Neural cell (in vitro differentiated cells): Measurements from ENCODE around the gene MYL4. TPM values are rescaled to one million over a fixed set of nuclear protein-coding genes. Genes with fewer than 3 reads are reported as not detected.

ENCODE experiments used
- H2AFZ ChIP-seq: fragments of 200-600, 300-800 bp; sonication (generic), shearing (Covaris generic); 2 replicates; pipeline ENCODE4 v1.6.0; 2014; ENCODE audit warnings: low read depth, mild to moderate bottlenecking, antibody characterized with exemption, low read length, moderate library complexity
- H3F3A ChIP-seq: fragments of 200-600 bp; shearing (Covaris generic); 2 replicates; pipeline ENCODE4 v1.6.1; 2016; ENCODE audit warnings: mild to moderate bottlenecking, moderate library complexity, mixed read lengths, antibody characterized with exemption, low read length; ENCODE audit not compliant: insufficient read depth, poor library complexity, severe bottlenecking
- H3K27ac ChIP-seq: fragments of 200-600, 300-800 bp; sonication (generic), shearing (Covaris generic); 2 replicates; pipeline ENCODE4 v1.5.1; 2014; ENCODE audit warnings: mild to moderate bottlenecking, low read length, moderate library complexity
- H3K27me3 ChIP-seq: fragments of 300-800, 200-600 bp; sonication (generic), shearing (Covaris generic); 2 replicates; pipeline ENCODE4 v1.6.0; 2014; ENCODE audit warnings: mild to moderate bottlenecking, low read depth, low read length, moderate library complexity; ENCODE audit not compliant: insufficient read depth
- H3K36me3 ChIP-seq: fragments of 300-800, 200-600 bp; sonication (generic), shearing (Covaris generic); 2 replicates; pipeline ENCODE4 v1.5.1; 2014; ENCODE audit warnings: mild to moderate bottlenecking, antibody characterized with exemption, low read length, moderate library complexity; ENCODE audit not compliant: insufficient read depth
- H3K4me2 ChIP-seq: fragments of 300-800, 200-600 bp; sonication (generic), shearing (Covaris generic); 2 replicates; pipeline ENCODE4 v1.6.0; 2014; ENCODE audit warnings: mild to moderate bottlenecking, low read length
- H3K4me3 ChIP-seq: fragments of 300-800, 200-600 bp; sonication (generic), shearing (Covaris generic); 2 replicates; pipeline ENCODE4 v1.5.1; 2014; ENCODE audit warnings: mild to moderate bottlenecking, low read length, moderate library complexity
- H3K79me2 ChIP-seq: fragments of 200-600 bp; shearing (Covaris generic); replicated peaks from 2 replicates; pipeline ENCODE4 v1.6.0; 2014; ENCODE audit warnings: mild to moderate bottlenecking, low read length, moderate library complexity; ENCODE audit not compliant: insufficient read depth
- H3K9ac ChIP-seq: fragments of 300-800, 200-600 bp; sonication (generic), shearing (Covaris generic); 2 replicates; pipeline ENCODE4 v1.6.1; 2016; ENCODE audit warnings: mild to moderate bottlenecking, low read length, mixed read lengths
- H3K9me2 ChIP-seq: fragments of 200-600 bp; shearing (Covaris generic); 2 replicates; pipeline ENCODE4 v1.6.1; 2016; ENCODE audit warnings: mild to moderate bottlenecking, low read length, mixed read lengths; ENCODE audit not compliant: insufficient read depth
- H3K9me3 ChIP-seq: fragments of 200-600, 300-800 bp; sonication (generic), shearing (Covaris generic); 2 replicates; pipeline ENCODE4 v1.6.1; 2016; ENCODE audit warnings: mild to moderate bottlenecking, mixed run types, low read length, moderate library complexity, mixed read lengths
- H4K20me1 ChIP-seq: fragments of 200-600 bp; shearing (Covaris generic); 2 replicates; pipeline ENCODE4 v1.6.1; 2016; ENCODE audit warnings: mild to moderate bottlenecking, mixed run types; ENCODE audit not compliant: insufficient read depth
- CTCF ChIP-seq: fragments of 450-650 bp; IDR thresholded peaks from 2 replicates; pipeline ENCODE4 v1.5.1; 2014; ENCODE audit warnings: antibody characterized with exemption, mild to moderate bottlenecking, moderate library complexity; ENCODE audit not compliant: poor library complexity, severe bottlenecking
- EP300 ChIP-seq: fragments of 450-650 bp; conservative IDR thresholded peaks from 2 replicates; pipeline ENCODE4 v1.6.1; 2014; ENCODE audit warnings: antibody characterized with exemption, mild to moderate bottlenecking, moderate library complexity; ENCODE audit not compliant: poor library complexity, severe bottlenecking
- EZH2 ChIP-seq: fragments of 200-600, 300-800 bp; shearing (Covaris generic), sonication (generic); IDR thresholded peaks from 2 replicates; pipeline ENCODE4 v1.6.1; 2014; ENCODE audit warnings: antibody characterized with exemption, low read length, borderline replicate concordance, mild to moderate bottlenecking; ENCODE audit not compliant: insufficient read depth, poor library complexity, severe bottlenecking
- MXI1 ChIP-seq: fragments of 450-650 bp; conservative IDR thresholded peaks from 2 replicates; pipeline ENCODE4 v1.6.1; 2014; ENCODE audit warnings: antibody characterized with exemption, mild to moderate bottlenecking; ENCODE audit not compliant: poor library complexity, severe bottlenecking
- POLR2AphosphoS5 ChIP-seq: IDR thresholded peaks from 2 replicates; pipeline ENCODE4 v1.6.1; 2012
- RAD21 ChIP-seq: fragments of 450-650 bp; conservative IDR thresholded peaks from 2 replicates; pipeline ENCODE4 v1.6.1; 2014; ENCODE audit warnings: antibody characterized with exemption, mild to moderate bottlenecking, moderate library complexity
- REST ChIP-seq: IDR thresholded peaks from 2 replicates; pipeline ENCODE4 v1.6.1; 2012; ENCODE audit warnings: borderline replicate concordance
- SMC3 ChIP-seq: fragments of 450-650 bp; conservative IDR thresholded peaks from 2 replicates; pipeline ENCODE4 v1.6.1; 2014; ENCODE audit warnings: antibody characterized with exemption, mild to moderate bottlenecking, moderate library complexity; ENCODE audit not compliant: poor library complexity
- TAF1 ChIP-seq: IDR thresholded peaks from 2 replicates; pipeline ENCODE4 v1.6.1; 2012; ENCODE audit warnings: low read depth
- polyA plus RNA-seq: library from polyadenylated mRNA; depleted of rRNA; stranded (reverse); fragments of >200 nt; gene quantifications from 2 replicates; pipeline ENCODE4 v1.2.3, GENCODE V29; 2014

Gene MYL4
- polyA plus RNA-seq, 1 donor from 2014 or later, result not detected

GRCh38 chr17:47251421-47251940 lies 42.3 kb downstream of the MYL4 start:
- Histone ChIP-seq H3K9ac (no peak overlapping the region), H3K27me3 (peaks cover 34% of the 10 kb centered on the region), H3K4me3 (no peak overlapping the region), H3F3A (no peaks in the 10 kb centered on the region), H3K27ac (no peak overlapping the region), H2AFZ (no peak overlapping the region), H3K9me3 (no peaks in the 10 kb centered on the region), H3K4me2 (no peak overlapping the region), H4K20me1 (no peaks in the 10 kb centered on the region), H3K36me3 (no peaks in the 10 kb centered on the region), H3K79me2 (no peaks in the 10 kb centered on the region), H3K9me2 (no peaks in the 10 kb centered on the region)
- no peak for TF ChIP-seq POLR2AphosphoS5
- TF ChIP-seq RAD21, result no peak
- no peak for TF ChIP-seq EZH2
- no peak for TF ChIP-seq REST
- no peak for TF ChIP-seq MXI1
- TF ChIP-seq TAF1, result no peak
- no peak for TF ChIP-seq EP300
- no peak for TF ChIP-seq SMC3
- TF ChIP-seq CTCF, result no peak

GRCh38 chr17:47252209-47252608 lies 43.1 kb downstream of the MYL4 start:
- no peaks in the 10 kb centered on the region for H4K20me1 ChIP-seq
- no peak overlapping the region for H3K4me3 ChIP-seq
- no peaks in the 10 kb centered on the region for H3K9me2 ChIP-seq
- H3K79me2 ChIP-seq, result no peaks in the 10 kb centered on the region
- TF ChIP-seq EP300 (no peak), RAD21 (no peak), POLR2AphosphoS5 (no peak), EZH2 (no peak), MXI1 (no peak), CTCF (no peak), REST (no peak), TAF1 (no peak), SMC3 (no peak)
- no peak overlapping the region for H3K9ac ChIP-seq
- H2AFZ ChIP-seq, result no peak overlapping the region
- H3F3A ChIP-seq, result no peaks in the 10 kb centered on the region
- no peaks in the 10 kb centered on the region for H3K9me3 ChIP-seq
- no peaks in the 10 kb centered on the region for H3K36me3 ChIP-seq
- H3K4me2 ChIP-seq, result no peak overlapping the region
- peaks cover 41% of the 10 kb centered on the region for H3K27me3 ChIP-seq
- no peak overlapping the region for H3K27ac ChIP-seq
